Measurements from ENCODE around the gene ERF. TPM values are rescaled to one million over a fixed set of nuclear protein-coding genes. Genes with fewer than 3 reads are reported as not detected.

ERF gene
- total and polyA plus RNA-seq, 2 experiments from 2014 or later = 24.4 to 47.1 TPM

DNA sequence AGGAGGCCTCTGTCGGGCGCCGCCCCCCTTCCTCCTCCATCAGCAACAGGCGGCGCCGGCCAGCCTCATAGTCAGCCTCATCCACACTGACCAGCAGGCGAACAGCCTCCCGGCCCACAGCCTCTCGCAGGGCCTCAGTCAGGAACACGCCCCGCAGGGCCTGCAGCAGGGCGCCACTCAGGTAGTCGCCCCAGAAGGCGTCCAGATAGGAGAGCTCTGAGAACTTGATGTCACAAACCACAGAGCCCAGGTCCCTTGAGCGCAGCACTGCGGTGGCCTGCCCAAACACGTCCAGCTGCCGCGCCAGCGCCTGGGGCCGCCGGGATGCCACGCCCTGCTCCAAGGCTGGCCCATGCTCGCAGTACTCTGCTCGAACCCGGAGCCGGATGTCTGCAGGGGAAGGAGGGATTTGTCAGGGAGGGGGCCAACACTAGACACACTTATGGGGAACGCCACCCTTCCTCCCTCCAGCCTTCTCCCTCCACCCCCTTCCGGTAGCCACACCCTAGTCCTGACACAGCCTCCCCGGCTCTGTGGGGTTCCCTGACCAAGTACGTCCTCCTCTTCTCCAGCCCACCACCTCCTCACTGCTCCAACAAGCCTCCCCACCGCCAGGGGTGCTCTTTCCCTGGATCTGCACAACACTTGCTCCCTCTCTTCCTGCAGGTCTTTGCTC lies 55.4 kb downstream of the ERF start:
- no peaks in the 10 kb centered on the region for H3K4me1 ChIP-seq (ENCODE audit: insufficient read depth)
- H3K9me3 ChIP-seq (ENCODE audit: low read depth) = no peaks in the 10 kb centered on the region
- H3K36me3 ChIP-seq (replicated peaks; ENCODE audit: insufficient read depth, low read depth) = no peaks in the 10 kb centered on the region

DNA sequence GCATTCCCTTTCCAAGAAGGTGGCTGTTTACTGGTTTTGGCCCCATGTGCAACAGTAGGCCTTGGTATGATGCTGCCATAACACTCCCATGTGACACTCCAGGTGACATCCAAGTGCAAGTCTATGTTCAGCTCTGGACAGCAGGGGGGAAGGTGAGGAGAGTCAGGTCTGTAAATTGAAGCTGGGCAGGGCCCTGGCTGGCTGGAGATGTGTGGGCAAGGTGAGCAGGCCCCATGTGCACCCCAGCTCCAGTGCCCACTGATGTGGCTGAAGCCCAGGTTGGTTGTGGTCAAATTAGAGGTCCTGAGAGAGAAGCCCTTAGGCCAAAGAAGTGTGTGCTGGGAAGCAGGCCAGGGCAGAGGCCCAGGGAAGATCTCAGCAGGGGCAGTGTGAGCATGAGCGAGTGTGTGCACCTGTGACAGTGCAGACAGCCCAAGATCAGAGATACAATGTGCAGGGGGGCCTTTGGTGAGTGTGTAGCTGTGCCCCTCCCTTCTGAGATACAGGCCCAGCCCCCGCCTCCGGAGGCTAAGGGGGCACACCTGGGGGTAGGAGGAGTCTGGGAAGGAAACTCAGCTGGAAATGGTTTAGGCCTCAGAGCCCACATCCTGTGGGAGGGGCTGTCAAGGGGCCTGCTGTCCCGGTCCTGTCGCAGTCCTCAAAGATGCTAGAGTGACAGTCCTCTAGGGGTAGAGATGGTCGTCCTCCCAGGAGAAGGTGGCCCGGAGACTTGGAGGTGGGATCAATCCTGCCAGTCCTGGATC lies 56.1 kb downstream of the ERF start:
- Histone ChIP-seq H3K9me3 (ENCODE audit: low read depth) (no peaks in the 10 kb centered on the region), H3K9me2 (replicated peaks; ENCODE audit: insufficient read depth) (no peaks in the 10 kb centered on the region), H3K79me2 (no peaks in the 10 kb centered on the region), H3K4me2 (no peak overlapping the region), H3K4me3 (no peak overlapping the region), H3K27me3 (no peaks in the 10 kb centered on the region), H4K20me1 (ENCODE audit: insufficient read depth, poor library complexity, severe bottlenecking) (peaks cover 21% of the 10 kb centered on the region), H3K36me3 (replicated peaks; ENCODE audit: insufficient read depth, low read depth) (no peaks in the 10 kb centered on the region), H3K4me1 (ENCODE audit: insufficient read depth) (no peaks in the 10 kb centered on the region), H2AFZ (no peak overlapping the region), H3K27ac (no peak overlapping the region)
- TF ChIP-seq EZH2phosphoT487 (IDR thresholded peaks at IDR 0.05; ENCODE audit: low read depth, severe bottlenecking, unreplicated experiment) (no peak), EZH2 (IDR thresholded peaks at IDR 0.05; ENCODE audit: borderline replicate concordance) (no peak)
- TF ChIP-seq, protein P1, sequence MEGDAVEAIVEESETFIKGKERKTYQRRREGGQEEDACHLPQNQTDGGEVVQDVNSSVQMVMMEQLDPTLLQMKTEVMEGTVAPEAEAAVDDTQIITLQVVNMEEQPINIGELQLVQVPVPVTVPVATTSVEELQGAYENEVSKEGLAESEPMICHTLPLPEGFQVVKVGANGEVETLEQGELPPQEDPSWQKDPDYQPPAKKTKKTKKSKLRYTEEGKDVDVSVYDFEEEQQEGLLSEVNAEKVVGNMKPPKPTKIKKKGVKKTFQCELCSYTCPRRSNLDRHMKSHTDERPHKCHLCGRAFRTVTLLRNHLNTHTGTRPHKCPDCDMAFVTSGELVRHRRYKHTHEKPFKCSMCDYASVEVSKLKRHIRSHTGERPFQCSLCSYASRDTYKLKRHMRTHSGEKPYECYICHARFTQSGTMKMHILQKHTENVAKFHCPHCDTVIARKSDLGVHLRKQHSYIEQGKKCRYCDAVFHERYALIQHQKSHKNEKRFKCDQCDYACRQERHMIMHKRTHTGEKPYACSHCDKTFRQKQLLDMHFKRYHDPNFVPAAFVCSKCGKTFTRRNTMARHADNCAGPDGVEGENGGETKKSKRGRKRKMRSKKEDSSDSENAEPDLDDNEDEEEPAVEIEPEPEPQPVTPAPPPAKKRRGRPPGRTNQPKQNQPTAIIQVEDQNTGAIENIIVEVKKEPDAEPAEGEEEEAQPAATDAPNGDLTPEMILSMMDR (IDR thresholded peaks at IDR 0.05; ENCODE audit: poor library complexity) = no peak
- whole genome bisulfite sequencing (ENCODE audit: low lambda C conversion rate, missing lambda C conversion rate) = 79% methylated on average over 7 of the region's 7 CpGs
- no peak for DNase-seq (ENCODE audit: low spot score)

More for the DNA sequence above, 55.4 kb downstream of the ERF start:
- Histone ChIP-seq H3K79me2 (no peaks in the 10 kb centered on the region), H3K27me3 (no peaks in the 10 kb centered on the region), H3K9me2 (replicated peaks; ENCODE audit: insufficient read depth) (no peaks in the 10 kb centered on the region), H3K4me3 (no peak overlapping the region), H2AFZ (no peak overlapping the region), H3K4me2 (no peak overlapping the region), H3K27ac (no peak overlapping the region), H4K20me1 (ENCODE audit: insufficient read depth, poor library complexity, severe bottlenecking) (peaks cover 21% of the 10 kb centered on the region)
- WGBS (ENCODE audit: low lambda C conversion rate, missing lambda C conversion rate) = 94% methylated on average over 32 of the region's 32 CpGs
- DNase-seq (ENCODE audit: low spot score) = no peak
- TF ChIP-seq, protein P1 (IDR thresholded peaks at IDR 0.05; ENCODE audit: poor library complexity) = no peak
- TF ChIP-seq EZH2phosphoT487 (IDR thresholded peaks at IDR 0.05; ENCODE audit: low read depth, severe bottlenecking, unreplicated experiment) (no peak), EZH2 (IDR thresholded peaks at IDR 0.05; ENCODE audit: borderline replicate concordance) (no peak)

Other genes with a start within 250 kb of the ERF start
- gene GRIK5, start 184.9 kb downstream of the ERF start, total RNA-seq = 0.60 and 0.92 TPM in 2 replicates
- 0.34 and 0.50 TPM in 2 replicates for gene GRIK5, start 184.9 kb downstream of the ERF start, polyA plus RNA-seq
- 10.7 and 11.8 TPM in 2 replicates for gene ZNF574, start 179.0 kb downstream of the ERF start, total RNA-seq
- 13.3 and 13.6 TPM in 2 replicates for gene ZNF574, start 179.0 kb downstream of the ERF start, polyA plus RNA-seq
- 0.16 TPM in 1 of 2 replicates, not detected in the other for gene POU2F2, start 122.7 kb downstream of the ERF start, total RNA-seq
- 0.15 and 0.52 TPM in 2 replicates for gene POU2F2, start 122.7 kb downstream of the ERF start, polyA plus RNA-seq
- 34.2 and 38.6 TPM in 2 replicates for gene DEDD2, start 37.5 kb downstream of the ERF start, total RNA-seq
- gene DEDD2, start 37.5 kb downstream of the ERF start, polyA plus RNA-seq = 37.8 and 38.6 TPM in 2 replicates
- gene ZNF526, start 34.8 kb downstream of the ERF start, total RNA-seq = 4.9 and 5.1 TPM in 2 replicates
- gene ZNF526, start 34.8 kb downstream of the ERF start, polyA plus RNA-seq = 8.6 and 9.7 TPM in 2 replicates
- gene GSK3A, start 12.5 kb downstream of the ERF start, total RNA-seq = 31.2 and 32.2 TPM in 2 replicates
- gene GSK3A, start 12.5 kb downstream of the ERF start, polyA plus RNA-seq = 36.6 and 38.8 TPM in 2 replicates
- 14.3 and 17.4 TPM in 2 replicates for gene CIC, start 14.1 kb upstream of the ERF start, total RNA-seq
- gene CIC, start 14.1 kb upstream of the ERF start, polyA plus RNA-seq = 19.3 and 23.2 TPM in 2 replicates
- gene PRR19, start 47.0 kb upstream of the ERF start, total RNA-seq = 0.24 and 2.2 TPM in 2 replicates
- gene PRR19, start 47.0 kb upstream of the ERF start, polyA plus RNA-seq = 1.9 and 3.0 TPM in 2 replicates
- gene PAFAH1B3, start 47.5 kb upstream of the ERF start, total RNA-seq = 46.1 and 70.6 TPM in 2 replicates
- 98.6 and 116 TPM in 2 replicates for gene PAFAH1B3, start 47.5 kb upstream of the ERF start, polyA plus RNA-seq
- gene TMEM145, start 58.2 kb upstream of the ERF start, total RNA-seq = 0.40 TPM in 1 of 2 replicates, not detected in the other
- 0.58 TPM in 1 of 2 replicates, not detected in the other for gene TMEM145, start 58.2 kb upstream of the ERF start, polyA plus RNA-seq
- 11.0 and 19.2 TPM in 2 replicates for gene MEGF8, start 70.5 kb upstream of the ERF start, total RNA-seq
- gene MEGF8, start 70.5 kb upstream of the ERF start, polyA plus RNA-seq = 7.6 and 8.3 TPM in 2 replicates
- gene CNFN, start 135.2 kb upstream of the ERF start, total RNA-seq = 0.93 TPM in 1 of 2 replicates, not detected in the other
- gene CNFN, start 135.2 kb upstream of the ERF start, polyA plus RNA-seq = 8.3 and 8.8 TPM in 2 replicates
- gene LIPE, start 172.3 kb upstream of the ERF start, total RNA-seq = 6.4 and 11.2 TPM in 2 replicates
- 5.4 and 7.1 TPM in 2 replicates for gene LIPE, start 172.3 kb upstream of the ERF start, polyA plus RNA-seq
- gene CXCL17, start 187.8 kb upstream of the ERF start, total RNA-seq = 4.4 and 6.7 TPM in 2 replicates
- 15.3 and 16.7 TPM in 2 replicates for gene CXCL17, start 187.8 kb upstream of the ERF start, polyA plus RNA-seq